Choroid plexus epithelial cell (primary cell): Measurements from ENCODE around the gene ST6GALNAC2.
"Not testable (repeated sequence)": the region's sequence is repeated elsewhere in the genome, so short reads cannot be mapped to it uniquely, and the experiment has no call there.

Experiments
- DNase-seq: peaks from one replicate; pipeline ENCODE4 v3.0.0-alpha.2; 2010; ENCODE audit warnings: low read depth
- H3K4me3 ChIP-seq: 2 replicates; pipeline ENCODE4 v1.5.1; 2011; ENCODE audit warnings: low read depth, mild to moderate bottlenecking, control low read depth, low read length, moderate library complexity
- TF ChIP-seq, protein P1 (sequence below): conservative IDR thresholded peaks from 2 replicates; pipeline ENCODE4 v1.5.1; 2011; ENCODE audit warnings: low read depth, mild to moderate bottlenecking, control low read depth, inconsistent platforms, low read length, moderate library complexity

The ST6GALNAC2 gene

DNA sequence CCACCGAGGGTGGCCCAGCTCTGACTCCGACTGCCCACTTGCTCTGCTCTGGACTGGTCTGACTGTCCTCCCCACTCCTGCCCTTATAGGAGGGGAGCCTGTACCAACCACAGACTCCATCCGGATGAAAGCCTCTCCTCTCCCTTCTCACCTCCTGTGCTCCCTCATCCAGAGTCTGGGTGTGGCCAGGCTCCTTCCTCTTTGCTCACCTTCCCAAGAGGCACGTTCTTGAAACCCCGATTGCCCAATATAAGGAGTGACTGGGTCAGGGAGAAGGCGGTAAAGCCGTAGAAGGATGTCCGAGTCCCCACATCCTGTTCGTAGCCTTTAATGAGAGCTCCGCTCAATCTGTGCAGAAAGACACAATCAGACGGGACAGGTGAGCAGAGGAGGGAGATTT is 40.8 kb upstream of the ST6GALNAC2 start:
- no peak for DNase-seq
- H3K4me3 ChIP-seq: no peak overlapping the region
- TF ChIP-seq, protein P1, sequence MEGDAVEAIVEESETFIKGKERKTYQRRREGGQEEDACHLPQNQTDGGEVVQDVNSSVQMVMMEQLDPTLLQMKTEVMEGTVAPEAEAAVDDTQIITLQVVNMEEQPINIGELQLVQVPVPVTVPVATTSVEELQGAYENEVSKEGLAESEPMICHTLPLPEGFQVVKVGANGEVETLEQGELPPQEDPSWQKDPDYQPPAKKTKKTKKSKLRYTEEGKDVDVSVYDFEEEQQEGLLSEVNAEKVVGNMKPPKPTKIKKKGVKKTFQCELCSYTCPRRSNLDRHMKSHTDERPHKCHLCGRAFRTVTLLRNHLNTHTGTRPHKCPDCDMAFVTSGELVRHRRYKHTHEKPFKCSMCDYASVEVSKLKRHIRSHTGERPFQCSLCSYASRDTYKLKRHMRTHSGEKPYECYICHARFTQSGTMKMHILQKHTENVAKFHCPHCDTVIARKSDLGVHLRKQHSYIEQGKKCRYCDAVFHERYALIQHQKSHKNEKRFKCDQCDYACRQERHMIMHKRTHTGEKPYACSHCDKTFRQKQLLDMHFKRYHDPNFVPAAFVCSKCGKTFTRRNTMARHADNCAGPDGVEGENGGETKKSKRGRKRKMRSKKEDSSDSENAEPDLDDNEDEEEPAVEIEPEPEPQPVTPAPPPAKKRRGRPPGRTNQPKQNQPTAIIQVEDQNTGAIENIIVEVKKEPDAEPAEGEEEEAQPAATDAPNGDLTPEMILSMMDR: no peak

DNA sequence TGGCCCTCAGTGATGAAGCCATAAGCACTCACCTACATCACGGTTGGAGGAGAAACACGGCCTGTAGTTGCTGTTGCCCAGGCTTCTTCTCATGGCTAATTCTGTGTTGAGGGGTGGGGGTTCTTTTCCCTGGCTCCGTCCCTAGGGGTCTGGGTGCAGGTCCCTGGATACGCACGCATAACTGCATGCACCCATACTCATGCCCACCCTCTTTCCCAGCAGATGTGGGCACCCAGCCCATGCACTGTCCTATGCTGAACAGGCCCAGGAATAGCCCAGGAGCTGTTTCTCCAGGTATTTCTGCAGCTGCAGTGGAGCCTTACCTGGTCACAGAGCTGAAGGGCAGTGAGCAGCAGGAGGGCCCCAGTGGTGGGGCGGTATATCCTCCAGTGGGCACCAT is 39.8 kb upstream of the ST6GALNAC2 start:
- H3K4me3 ChIP-seq: no peak overlapping the region
- TF ChIP-seq, protein P1: no peak
- no peak for DNase-seq

DNA sequence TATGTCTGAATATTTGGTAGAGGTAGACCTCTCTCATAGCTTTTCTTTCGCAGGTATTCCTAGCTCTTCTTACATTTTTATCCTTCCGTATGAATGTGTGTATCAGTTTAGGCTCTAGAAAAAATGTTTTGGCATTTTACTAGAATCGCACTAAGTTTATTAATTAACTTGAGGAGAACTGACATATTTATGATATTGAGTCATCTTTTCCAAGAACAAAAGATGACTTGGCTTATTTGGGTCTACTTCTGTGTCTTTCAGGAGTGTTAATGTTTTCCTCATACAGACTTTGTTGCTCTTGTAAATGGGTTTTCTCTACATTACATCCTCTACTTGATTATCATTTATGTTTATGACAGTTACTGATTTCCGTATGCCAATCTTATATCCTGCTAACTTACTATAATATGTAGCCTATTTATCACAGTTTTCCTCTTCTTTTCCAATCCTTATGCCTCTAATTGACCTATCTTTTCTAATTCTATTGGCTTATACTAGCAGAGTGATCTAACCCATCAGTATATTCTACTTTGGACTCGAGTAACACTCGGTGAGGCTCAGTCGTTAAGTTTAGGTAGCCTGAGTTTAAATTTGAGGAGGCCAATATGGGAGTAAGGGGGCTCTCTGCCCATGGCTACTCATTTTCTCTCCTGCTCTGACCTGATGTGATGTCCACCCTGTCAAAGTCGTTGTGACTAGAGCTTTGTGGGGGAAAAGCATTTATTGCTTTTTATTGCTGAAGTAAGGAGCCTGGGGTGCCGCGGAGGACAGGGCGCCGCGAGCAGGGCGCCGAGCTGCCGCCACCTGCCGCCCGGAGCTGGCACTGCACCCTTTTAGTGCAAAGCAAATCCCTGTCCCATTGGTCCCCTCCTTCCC is 37.8 kb upstream of the ST6GALNAC2 start:
- peak; percentile 77 for DNase-seq
- H3K4me3 ChIP-seq: no peak overlapping the region
- TF ChIP-seq, protein P1: peak; percentile 78

DNA sequence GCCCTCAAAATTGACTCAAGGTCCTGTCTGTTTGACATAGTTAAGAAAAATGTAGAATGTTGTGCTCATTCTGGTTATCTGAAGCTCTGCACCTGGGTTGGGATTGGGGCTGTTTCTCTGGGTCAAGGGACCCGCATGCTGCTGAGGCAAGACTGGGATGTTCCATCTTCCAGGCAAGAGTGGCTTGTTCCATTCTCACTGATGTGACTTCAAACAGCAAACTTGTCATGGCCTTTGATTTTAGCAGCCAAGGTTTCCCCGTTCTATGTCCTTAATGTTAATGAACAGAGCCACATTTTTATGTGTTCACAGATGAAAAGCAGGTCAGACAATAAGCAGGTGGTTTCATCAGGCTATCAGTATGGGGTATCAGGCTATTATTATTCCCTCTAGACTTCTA is 32.2 kb upstream of the ST6GALNAC2 start:
- TF ChIP-seq, protein P1: no peak
- DNase-seq: no peak
- H3K4me3 ChIP-seq: no peak overlapping the region

DNA sequence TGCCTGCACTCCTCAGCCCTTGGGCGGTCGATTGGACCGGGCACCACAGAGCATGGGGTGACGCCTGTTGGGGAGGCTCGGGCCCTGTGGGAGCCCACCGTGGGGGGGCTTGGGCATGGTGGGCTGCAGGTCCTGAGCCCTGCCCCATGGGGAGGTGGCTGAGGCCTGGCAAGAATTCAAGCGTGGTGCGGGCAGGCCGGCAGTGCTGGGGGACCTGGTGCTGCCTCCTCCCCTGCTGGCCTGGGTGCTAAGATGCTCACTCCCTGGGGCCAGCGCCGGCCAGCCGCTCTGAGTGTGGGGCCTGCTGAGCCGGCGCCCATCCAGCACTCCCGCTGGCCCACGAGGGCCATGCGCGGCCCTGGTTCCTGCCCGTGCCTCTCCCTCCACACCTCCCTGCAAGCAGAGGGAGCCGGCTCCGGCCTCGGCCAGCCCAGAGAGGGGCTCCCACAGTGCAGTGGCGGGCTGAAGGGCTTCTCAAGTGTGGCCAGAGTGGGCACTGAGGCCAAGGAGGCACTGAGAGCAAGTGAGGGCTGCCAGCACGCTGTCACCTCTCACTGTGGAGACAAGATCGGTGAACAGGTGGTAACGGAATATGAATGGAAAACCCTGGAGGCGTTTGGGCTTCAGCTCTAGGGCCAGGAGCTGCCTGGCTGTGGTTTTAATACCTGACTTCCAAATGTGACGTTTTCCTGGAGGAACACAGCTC is 29.4 kb upstream of the ST6GALNAC2 start:
- H3K4me3 ChIP-seq: no peak overlapping the region
- TF ChIP-seq, protein P1: no peak
- DNase-seq: no peak

DNA sequence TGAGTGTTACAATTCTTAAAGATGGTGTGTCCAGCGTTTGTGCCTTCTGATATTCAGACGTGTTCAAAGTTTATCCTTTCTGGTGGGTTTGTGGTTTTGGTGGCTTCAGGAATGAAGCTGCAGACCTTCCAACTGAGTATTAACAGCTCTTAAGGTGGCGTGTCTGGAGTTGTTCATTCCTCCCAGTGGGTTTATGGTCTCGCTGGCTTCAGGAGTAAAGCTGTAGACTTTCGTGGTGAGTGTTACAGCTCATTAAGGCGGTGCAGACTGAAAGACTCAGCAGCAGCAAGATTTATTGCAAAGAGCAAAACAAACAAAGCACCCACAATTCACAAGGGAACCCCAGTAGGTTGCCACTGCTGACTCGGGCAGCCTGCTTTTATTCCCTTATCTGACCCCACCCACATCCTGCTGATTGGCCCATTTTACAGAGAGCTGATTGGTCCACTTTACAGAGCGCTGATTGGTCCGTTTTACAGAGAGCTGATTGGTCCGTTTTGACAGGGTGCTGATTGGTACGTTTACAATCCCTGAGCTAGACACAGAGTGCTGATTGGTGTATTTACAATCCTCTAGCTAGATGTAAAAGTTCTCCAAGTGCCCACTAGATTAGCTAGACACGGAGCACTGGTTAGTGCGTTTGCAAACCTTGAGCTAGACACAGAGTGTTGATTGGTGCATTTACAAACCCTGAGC is 28.6 kb upstream of the ST6GALNAC2 start:
- DNase-seq, H3K4me3 ChIP-seq: not testable (repeated sequence)
